ENCODE results near the gene PNPLA6.
"Not testable (repeated sequence)": the region's sequence is repeated elsewhere in the genome, so short reads cannot be mapped to it uniquely, and the experiment has no call there.

Gene PNPLA6

GRCh38 chr19:7565332-7565731 is 29.8 kb downstream of the PNPLA6 start:
- no peak for TF ChIP-seq ZNF274 (IDR thresholded peaks at IDR 0.05; ENCODE audit: low read depth, low read length)
- H3K4me3 ChIP-seq (ENCODE audit: low read length): no peak overlapping the region

DNA sequence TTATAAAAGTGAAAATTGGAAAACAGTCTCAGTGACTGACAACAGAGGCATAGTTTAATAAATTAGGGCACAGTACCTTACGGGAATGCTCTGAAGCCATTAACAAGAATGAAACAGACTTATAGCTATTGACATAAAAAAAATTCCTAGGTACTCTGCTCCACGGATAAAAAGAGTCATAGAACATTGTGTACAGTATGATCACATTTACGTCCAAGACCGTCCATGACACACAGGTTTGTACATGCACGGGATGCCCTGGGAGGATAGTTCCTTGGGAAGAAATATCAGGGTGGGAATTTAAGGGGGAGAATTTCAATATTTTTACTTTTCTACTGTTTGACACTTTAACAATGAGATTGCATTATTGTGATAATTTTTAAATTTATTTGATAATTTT is 35.2 kb downstream of the PNPLA6 start:
- no peak for TF ChIP-seq ZNF274 (IDR thresholded peaks at IDR 0.05; ENCODE audit: low read depth, low read length)
- H3K4me3 ChIP-seq (ENCODE audit: low read length): no peak overlapping the region

- no peak for TF ChIP-seq ZNF274 (IDR thresholded peaks at IDR 0.05; ENCODE audit: low read depth, low read length)
- H3K4me3 ChIP-seq (ENCODE audit: low read length): no peak overlapping the region
These were observed 40.0 kb downstream of the PNPLA6 start for GRCh38 chr19:7575434-7576040.

- H3K4me3 ChIP-seq (ENCODE audit: low read length): not testable (repeated sequence)
These were observed 41.9 kb downstream of the PNPLA6 start for GRCh38 chr19:7577422-7577821.

DNA sequence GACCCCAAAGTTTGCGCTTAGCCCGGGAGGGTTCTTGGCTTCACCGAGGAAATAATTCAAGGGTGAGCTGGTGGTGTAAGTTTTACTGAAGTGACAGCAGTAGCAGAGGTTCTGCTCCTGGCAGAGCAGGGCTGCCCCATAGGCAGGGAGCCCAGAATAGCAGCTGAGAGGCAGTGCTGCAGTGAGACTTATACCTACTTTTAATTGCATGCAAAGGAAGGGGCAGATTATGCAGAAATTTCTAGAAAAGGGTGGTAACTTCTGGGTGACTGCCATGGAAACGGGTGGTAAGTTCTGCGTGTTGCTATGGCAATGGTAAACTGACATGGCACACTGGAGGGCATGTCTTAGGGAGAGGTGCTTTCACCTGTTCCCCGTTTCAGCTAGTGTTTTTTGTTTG is 42.6 kb downstream of the PNPLA6 start:
- TF ChIP-seq ZNF274 (IDR thresholded peaks at IDR 0.05; ENCODE audit: low read depth, low read length): no peak
- H3K4me3 ChIP-seq (ENCODE audit: low read length): no peak overlapping the region

GRCh38 chr19:7579182-7579581 is 43.7 kb downstream of the PNPLA6 start:
- no peak for TF ChIP-seq ZNF274 (IDR thresholded peaks at IDR 0.05; ENCODE audit: low read depth, low read length)
- no peak overlapping the region for H3K4me3 ChIP-seq (ENCODE audit: low read length)

GRCh38 chr19:7582446-7582845 is 46.9 kb downstream of the PNPLA6 start:
- TF ChIP-seq ZNF274 (IDR thresholded peaks at IDR 0.05; ENCODE audit: low read depth, low read length): no peak
- no peak overlapping the region for H3K4me3 ChIP-seq (ENCODE audit: low read length)

DNA sequence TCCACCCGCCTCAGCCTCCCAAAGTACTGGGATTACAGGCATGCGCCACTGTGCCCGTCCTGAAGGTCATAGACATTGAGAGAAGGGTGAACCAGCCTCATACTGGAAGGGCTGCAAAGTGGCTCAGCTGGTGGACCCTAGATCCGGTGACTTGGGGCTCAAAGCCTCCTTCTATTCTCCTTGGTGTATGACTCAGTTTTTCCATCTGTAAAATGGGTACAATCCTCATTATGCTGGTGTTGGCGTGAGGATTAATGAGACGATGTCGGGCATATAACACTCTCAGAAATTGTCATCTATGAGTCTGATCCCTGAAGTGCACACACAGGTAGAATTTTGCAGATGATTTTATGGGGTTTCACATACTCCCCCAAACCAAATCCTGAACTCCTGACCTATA is 54.3 kb downstream of the PNPLA6 start:
- TF ChIP-seq ZNF274 (IDR thresholded peaks at IDR 0.05; ENCODE audit: low read depth, low read length): no peak
- H3K4me3 ChIP-seq (ENCODE audit: low read length): no peak overlapping the region

- no peak overlapping the region for H3K4me3 ChIP-seq (ENCODE audit: low read length)
- no peak for TF ChIP-seq ZNF274 (IDR thresholded peaks at IDR 0.05; ENCODE audit: low read depth, low read length)
These were observed 54.7 kb downstream of the PNPLA6 start for GRCh38 chr19:7590256-7590655.

DNA sequence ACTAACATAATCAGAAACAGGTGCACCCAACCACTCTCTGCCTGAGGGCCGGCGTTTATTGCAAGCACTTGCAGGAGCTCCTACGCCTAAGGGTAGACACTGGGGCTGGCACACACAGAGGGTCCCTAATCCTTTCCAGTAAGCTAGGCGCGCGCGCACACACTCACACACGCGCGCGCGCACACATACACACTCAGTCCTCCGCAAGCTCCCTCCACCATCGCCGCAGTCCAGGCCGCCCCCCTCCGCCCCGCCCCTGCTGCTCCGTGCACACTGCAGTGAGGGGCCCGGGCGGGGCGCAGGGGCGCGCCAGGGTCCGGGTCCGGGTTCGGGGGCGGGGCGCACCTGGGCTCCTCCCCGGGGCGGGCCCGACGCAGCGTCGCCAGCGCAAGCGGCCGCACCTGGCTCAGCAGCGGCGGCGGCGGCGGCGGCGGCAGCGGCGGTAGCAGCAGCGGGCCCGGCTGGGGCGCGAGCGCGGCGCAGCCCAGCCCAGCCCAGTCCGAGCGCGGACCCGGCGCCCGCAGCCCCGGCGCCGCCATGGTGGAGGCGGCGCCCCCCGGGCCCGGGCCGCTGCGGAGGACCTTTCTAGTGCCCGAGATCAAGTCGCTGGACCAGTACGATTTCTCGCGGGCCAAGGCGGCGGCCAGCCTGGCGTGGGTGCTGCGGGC is 60.1 kb downstream of the PNPLA6 start, which contains the start of gene CAMSAP3:
Gene CAMSAP3 (plus strand): TSS at position 398 of the 668 bp plus-strand sequence. CDS start 140 bp downstream, at position 538.
- no peak for TF ChIP-seq ZNF274 (IDR thresholded peaks at IDR 0.05; ENCODE audit: low read depth, low read length)
- H3K4me3 ChIP-seq (ENCODE audit: low read length): peak within 1 kb of the TSS; percentile 70

DNA sequence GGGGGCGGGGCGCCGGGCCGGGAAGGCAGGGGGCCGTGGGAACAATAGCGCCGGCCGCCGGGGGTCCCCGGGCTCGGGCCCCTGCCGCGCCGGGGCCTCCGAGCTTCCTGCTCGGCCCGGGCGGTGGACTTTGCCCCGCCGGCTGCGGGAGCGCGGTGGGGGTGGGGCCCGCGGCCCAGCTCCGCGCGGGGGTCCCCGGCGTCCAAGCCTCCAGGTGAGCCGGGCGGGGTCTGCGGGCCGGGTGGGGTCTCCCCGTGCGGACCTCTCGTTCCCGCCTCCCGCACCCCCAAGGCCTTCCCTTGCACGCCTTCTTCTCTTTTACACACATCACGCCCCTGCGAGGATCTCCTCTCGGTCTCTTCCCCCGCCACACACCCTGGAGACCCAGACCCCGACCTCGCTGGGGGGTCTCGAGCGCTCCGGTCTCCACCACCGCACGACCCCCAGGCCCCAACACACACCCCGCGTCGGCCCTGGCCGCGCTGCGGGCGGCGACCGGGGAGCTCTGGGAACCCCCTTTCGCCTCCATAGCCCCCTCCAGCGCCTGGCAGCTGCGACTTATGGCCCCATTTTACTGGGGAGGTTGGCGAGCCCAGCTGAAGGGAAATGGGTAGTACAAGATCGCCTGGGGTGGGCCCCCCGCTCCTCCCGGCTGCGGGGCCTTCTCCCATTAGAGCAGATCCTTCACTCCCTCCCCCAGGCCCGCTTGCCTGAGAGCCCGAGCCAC is 60.9 kb downstream of the PNPLA6 start:
- peak overlapping the region; percentile 66 for H3K4me3 ChIP-seq (ENCODE audit: low read length)
- no peak for TF ChIP-seq ZNF274 (IDR thresholded peaks at IDR 0.05; ENCODE audit: low read depth, low read length)

DNA sequence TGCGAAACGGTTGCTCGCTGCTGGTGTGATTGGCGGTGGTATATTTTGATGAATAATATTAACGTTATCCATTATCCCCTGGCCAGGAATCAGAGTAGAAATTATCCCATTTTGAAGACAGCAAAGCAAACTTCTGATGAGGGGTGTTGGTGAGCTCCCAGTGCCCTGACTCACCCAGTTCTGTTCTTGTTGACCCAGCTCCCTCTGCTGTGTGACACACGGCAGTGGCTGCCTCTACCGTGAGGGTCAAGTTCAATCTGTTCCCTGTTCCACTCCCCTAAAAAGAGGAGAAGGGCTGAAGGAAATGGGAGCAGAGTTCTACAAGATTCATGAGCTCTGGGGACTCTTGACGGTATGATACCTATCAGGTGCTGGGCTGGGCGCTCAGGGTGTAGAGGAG is 62.2 kb downstream of the PNPLA6 start:
- no peak for TF ChIP-seq ZNF274 (IDR thresholded peaks at IDR 0.05; ENCODE audit: low read depth, low read length)
- no peak overlapping the region for H3K4me3 ChIP-seq (ENCODE audit: low read length)

GRCh38 chr19:7598180-7598579 is 62.7 kb downstream of the PNPLA6 start:
- no peak for TF ChIP-seq ZNF274 (IDR thresholded peaks at IDR 0.05; ENCODE audit: low read depth, low read length)
- H3K4me3 ChIP-seq (ENCODE audit: low read length): no peak overlapping the region

- H3K4me3 ChIP-seq (ENCODE audit: low read length): no peak overlapping the region
- TF ChIP-seq ZNF274 (IDR thresholded peaks at IDR 0.05; ENCODE audit: low read depth, low read length): no peak
These were observed 65.2 kb downstream of the PNPLA6 start for GRCh38 chr19:7600721-7601120.
